ENCODE data around the gene PMPCA. TPM values are rescaled to one million over a fixed set of nuclear protein-coding genes. Genes with fewer than 3 reads are reported as not detected.

The PMPCA gene
- total and polyA plus RNA-seq, 2 of the 13 experiments (the other 11 are each of a cell fraction or from before 2014, with no cell fraction given): 70.2 to 88.4 TPM

DNA sequence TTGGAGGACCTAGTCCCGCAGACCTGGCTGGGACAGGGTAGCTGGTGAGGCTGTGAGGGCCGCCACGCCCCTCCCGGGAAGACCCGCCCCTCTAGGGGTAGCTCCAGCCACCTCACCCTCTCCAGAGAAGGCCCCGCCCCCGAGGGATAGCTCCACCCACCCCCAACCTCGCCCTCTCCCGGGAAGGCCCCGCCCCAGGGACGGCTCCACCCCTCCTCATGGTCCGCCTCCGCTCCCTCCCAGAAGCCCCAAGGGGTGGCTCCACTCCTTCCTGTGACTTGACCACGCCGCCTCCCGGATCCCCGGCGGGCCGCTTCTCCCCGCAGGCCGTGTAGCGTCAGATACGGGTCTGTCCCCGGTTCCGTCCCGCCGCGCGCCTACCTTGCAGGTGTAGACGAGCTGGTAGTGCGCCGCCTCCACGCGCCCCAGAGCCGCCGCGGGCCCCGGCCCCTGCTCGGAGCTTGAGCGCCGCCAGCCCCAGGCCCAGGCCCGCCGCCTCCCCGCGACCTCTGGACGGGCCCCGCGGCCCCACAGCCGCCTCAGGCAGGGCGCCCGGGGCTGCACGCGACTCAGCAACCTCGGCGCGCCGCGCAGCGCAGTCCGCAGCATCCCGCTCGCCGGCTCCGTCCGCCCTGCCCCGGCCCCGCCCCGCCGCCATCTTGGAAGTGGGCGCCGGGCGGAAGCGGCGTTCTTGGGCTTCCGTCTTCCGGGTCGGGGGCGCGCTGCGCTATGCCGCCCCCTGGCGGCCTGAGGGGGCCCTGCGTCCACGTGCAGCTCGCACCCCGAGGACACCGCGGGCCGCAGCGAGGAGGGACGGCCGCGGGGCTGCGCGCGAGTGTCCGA is 47.1 kb upstream of the PMPCA start, which contains the start of gene DNLZ (continued):
- TF ChIP-seq RFXAP (CRISPR knock-in tag; IDR thresholded peaks at IDR 0.05; ENCODE audit: borderline replicate concordance) (peak; percentile 89; the same call in 1 of the 2 replicates), TAF1 (CRISPR knock-in tag; IDR thresholded peaks at IDR 0.05) (peak; percentile 72), SOX13 (IDR thresholded peaks at IDR 0.05) (no peak), SOX13 (CRISPR knock-in tag; conservative IDR thresholded peaks at IDR 0.05 in 1 of 2, IDR thresholded peaks at IDR 0.05 in 1 of 2) (peak in 1 of 2 experiments; percentile 48; a peak in 1 of 4 replicates), ZNF275 (CRISPR knock-in tag; IDR thresholded peaks at IDR 0.05; ENCODE audit: borderline replicate concordance) (0 out of 2 replicates have a peak, but pooled peaks have one; percentile 58), ZNF891 (CRISPR knock-in tag; IDR thresholded peaks at IDR 0.05) (peak; percentile 93), TFAP4 (IDR thresholded peaks at IDR 0.05; ENCODE audit: borderline replicate concordance, low read depth) (no peak), HMG20B (CRISPR knock-in tag; conservative IDR thresholded peaks at IDR 0.05) (0 out of 2 replicates have a peak, but pooled peaks have one; percentile 15), ZNF335 (CRISPR knock-in tag; IDR thresholded peaks at IDR 0.05) (no peak), ZMAT5 (CRISPR knock-in tag; IDR thresholded peaks at IDR 0.05; ENCODE audit: borderline replicate concordance, low read depth) (no peak; the same call in 1 of the 2 replicates), RBFOX2 (IDR thresholded peaks at IDR 0.05; ENCODE audit: low read depth, low read length) (peak; percentile 89), ZMAT3 (CRISPR knock-in tag; conservative IDR thresholded peaks at IDR 0.05) (peak; percentile 88), MAF1 (CRISPR knock-in tag; IDR thresholded peaks at IDR 0.05; ENCODE audit: borderline replicate concordance) (peak; percentile 50; the same call in 1 of the 2 replicates), SRSF4 (IDR thresholded peaks at IDR 0.05; ENCODE audit: low read depth, low read length, poor library complexity, severe bottlenecking) (no peak), IRF2 (CRISPR knock-in tag; IDR thresholded peaks at IDR 0.05) (peak; percentile 43; the same call in 1 of the 2 replicates), ZNF333 (CRISPR knock-in tag; IDR thresholded peaks at IDR 0.05; ENCODE audit: borderline replicate concordance) (0 out of 2 replicates have a peak, but pooled peaks have one; percentile 13), ZNF451 (CRISPR knock-in tag; IDR thresholded peaks at IDR 0.05) (peak; percentile 92; the same call in 1 of the 2 replicates), KLF9 (CRISPR knock-in tag; IDR thresholded peaks at IDR 0.05; ENCODE audit: low read depth) (no peak), TBP (CRISPR knock-in tag; IDR thresholded peaks at IDR 0.05) (no peak), NR1H2 (CRISPR knock-in tag; IDR thresholded peaks at IDR 0.05; ENCODE audit: borderline replicate concordance, low read depth) (no peak), SATB2 (CRISPR knock-in tag; IDR thresholded peaks at IDR 0.05) (peak; percentile 61; the same call in 1 of the 2 replicates), ZNF720 (CRISPR knock-in tag; IDR thresholded peaks at IDR 0.05) (no peak)

Data from HepG2 (cell line).